HFFc6 (cell line): ENCODE measurements around the gene DNAH1. TPM values are rescaled to one million over a fixed set of nuclear protein-coding genes. Genes with fewer than 3 reads are reported as not detected.

Experiments used
- DNase-seq: peaks from one replicate; pipeline ENCODE4 v3.0.0-alpha.2; 2018
- H3K27ac Mint-ChIP-seq: 2 replicates; pipeline ENCODE4 v1.8.0; 2020; ENCODE audit warnings: mild to moderate bottlenecking, mixed read lengths
- H3K27me3 Mint-ChIP-seq: 2 replicates; pipeline ENCODE4 v1.8.0; 2021; ENCODE audit warnings: mild to moderate bottlenecking, moderate library complexity, mixed read lengths; ENCODE audit not compliant: insufficient read depth
- H3K36me3 Mint-ChIP-seq: 2 replicates; pipeline ENCODE4 v1.8.0; 2021; ENCODE audit warnings: low read depth, mixed read lengths
- H3K4me1 Mint-ChIP-seq: 2 replicates; pipeline ENCODE4 v1.8.0; 2020; ENCODE audit warnings: low read depth, mixed read lengths
- H3K4me3 Mint-ChIP-seq: 2 replicates; pipeline ENCODE4 v1.8.0; 2020; ENCODE audit warnings: mild to moderate bottlenecking, moderate library complexity, mixed read lengths
- H3K9me3 Mint-ChIP-seq: 2 replicates; pipeline ENCODE4 v1.8.0; 2020; ENCODE audit warnings: mild to moderate bottlenecking, mixed read lengths
- CTCF ChIP-seq: fragments of 200-600 bp; sonication (generic); IDR thresholded peaks from 2 replicates; pipeline ENCODE4 v1.5.0; 2021; ENCODE audit warnings: antibody characterized with exemption, mild to moderate bottlenecking
- total RNA-seq, 6 experiments: library from RNA; stranded (reverse); fragmentation: NEBNext Ultra II Directional; extraction: Animal tissue kit (Norgen Biotek cat#: 25700); gene quantifications; 2 replicates in 1 of 6; 3 replicates in 5 of 6; pipeline ENCODE4 v1.2.3, GENCODE V29; 2021

DNAH1 gene
- total RNA-seq, 6 experiments from 2014 or later, result 1.4 to 2.1 (median 1.8) TPM

- no peaks in the 10 kb centered on the region for H3K4me1 Mint-ChIP-seq
- H3K27me3 Mint-ChIP-seq, result peaks cover 9% of the 10 kb centered on the region
- no peaks in the 10 kb centered on the region for H3K9me3 Mint-ChIP-seq
- DNase-seq, result no peak
- H3K4me3 Mint-ChIP-seq, result no peak overlapping the region
- H3K36me3 Mint-ChIP-seq, result peaks cover 10% of the 10 kb centered on the region; the same call in 1 of the 2 replicates
- TF ChIP-seq CTCF, result no peak
- H3K27ac Mint-ChIP-seq, result no peak overlapping the region
Observed at GRCh38 chr3:52396907-52397591, 80.9 kb downstream of the DNAH1 start.

GRCh38 chr3:52397676-52398399, 81.7 kb downstream of the DNAH1 start:
- Mint-ChIP-seq H3K4me3 (no peak overlapping the region), H3K9me3 (no peaks in the 10 kb centered on the region), H3K27me3 (peaks cover 9% of the 10 kb centered on the region), H3K36me3 (peaks cover 10% of the 10 kb centered on the region; the same call in 1 of the 2 replicates), H3K4me1 (no peaks in the 10 kb centered on the region), H3K27ac (no peak overlapping the region)
- no peak for TF ChIP-seq CTCF
- no peak for DNase-seq

GRCh38 chr3:52398670-52399081, 82.6 kb downstream of the DNAH1 start:
- Mint-ChIP-seq H3K9me3 (no peaks in the 10 kb centered on the region), H3K27me3 (peaks cover 9% of the 10 kb centered on the region), H3K4me1 (no peaks in the 10 kb centered on the region), H3K36me3 (peaks cover 10% of the 10 kb centered on the region; the same call in 1 of the 2 replicates), H3K27ac (no peak overlapping the region), H3K4me3 (no peak overlapping the region)
- TF ChIP-seq CTCF, result no peak
- no peak for DNase-seq

DNA sequence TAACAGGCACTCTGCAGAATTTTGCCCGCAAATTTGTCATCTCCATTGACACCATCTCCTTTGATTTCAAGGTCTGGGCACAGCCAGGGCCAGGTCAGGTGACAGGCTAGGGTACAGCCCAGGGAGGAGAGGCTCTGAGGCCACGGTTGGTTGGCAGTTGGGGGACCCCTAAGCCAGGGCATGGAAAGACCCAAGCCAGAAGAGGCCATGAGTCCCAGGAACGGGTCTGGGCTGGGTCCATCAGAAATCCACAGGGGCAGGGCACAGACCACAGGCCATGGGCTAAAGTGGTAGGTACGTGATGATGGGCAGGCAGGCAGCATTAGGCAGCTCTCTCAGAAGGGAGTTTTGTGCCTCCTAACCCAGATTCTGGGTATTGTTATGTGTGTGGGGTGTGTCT, 83.0 kb downstream of the DNAH1 start:
- no peak for DNase-seq
- Mint-ChIP-seq H3K36me3 (peaks cover 10% of the 10 kb centered on the region; the same call in 1 of the 2 replicates), H3K4me1 (no peaks in the 10 kb centered on the region), H3K9me3 (no peaks in the 10 kb centered on the region), H3K27ac (no peak overlapping the region), H3K4me3 (no peak overlapping the region), H3K27me3 (peaks cover 9% of the 10 kb centered on the region)
- no peak for TF ChIP-seq CTCF

DNA sequence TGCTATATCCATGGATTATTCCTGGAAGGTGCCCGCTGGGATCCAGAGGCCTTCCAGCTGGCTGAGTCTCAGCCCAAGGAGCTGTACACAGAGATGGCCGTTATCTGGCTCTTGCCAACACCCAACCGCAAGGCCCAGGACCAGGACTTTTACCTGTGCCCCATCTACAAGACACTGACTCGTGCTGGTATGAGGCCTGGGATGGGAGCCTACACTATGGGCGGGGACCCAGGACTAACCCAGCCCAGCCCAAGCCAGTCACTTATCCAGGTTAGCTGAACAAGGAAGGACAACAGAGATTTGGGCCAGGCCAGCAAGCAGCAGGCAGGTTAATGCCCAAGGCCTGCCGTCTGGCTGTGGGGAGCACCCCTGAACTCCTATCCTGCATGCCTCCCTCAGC, 83.5 kb downstream of the DNAH1 start:
- Mint-ChIP-seq H3K27me3 (peaks cover 9% of the 10 kb centered on the region), H3K36me3 (peaks cover 10% of the 10 kb centered on the region; the same call in 1 of the 2 replicates), H3K27ac (no peak overlapping the region), H3K4me3 (no peak overlapping the region), H3K4me1 (no peaks in the 10 kb centered on the region), H3K9me3 (no peaks in the 10 kb centered on the region)
- no peak for DNase-seq
- no peak for TF ChIP-seq CTCF
